Fibroblast of gingiva (primary cell): ENCODE data around the gene OR51T1.

Experiments
- DNase-seq: peaks from one replicate; pipeline ENCODE4 v3.0.0-alpha.2; 2011; ENCODE audit warnings: low read depth

Gene OR51T1

DNA sequence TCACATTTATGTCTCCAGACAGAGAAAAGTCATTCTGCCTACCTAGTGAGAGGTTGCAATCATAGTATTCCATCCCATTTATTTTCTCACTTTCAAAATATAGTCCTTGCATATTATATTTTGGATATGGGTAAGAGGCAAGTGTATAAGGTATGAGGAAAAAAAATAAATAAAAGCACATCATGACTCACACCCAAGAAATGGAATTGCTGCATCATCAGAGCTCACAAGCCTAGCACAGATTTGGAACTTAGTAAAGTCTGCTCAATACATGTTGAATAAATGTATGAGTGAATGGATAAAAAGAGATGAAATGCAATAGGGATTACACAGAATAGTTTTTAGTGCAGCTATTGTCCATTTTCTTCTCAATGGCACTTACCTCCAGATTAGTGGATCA is 44.9 kb downstream of the OR51T1 start:
- no peak for DNase-seq
